ENCODE results near the gene NEURL4.

The NEURL4 gene

DNA sequence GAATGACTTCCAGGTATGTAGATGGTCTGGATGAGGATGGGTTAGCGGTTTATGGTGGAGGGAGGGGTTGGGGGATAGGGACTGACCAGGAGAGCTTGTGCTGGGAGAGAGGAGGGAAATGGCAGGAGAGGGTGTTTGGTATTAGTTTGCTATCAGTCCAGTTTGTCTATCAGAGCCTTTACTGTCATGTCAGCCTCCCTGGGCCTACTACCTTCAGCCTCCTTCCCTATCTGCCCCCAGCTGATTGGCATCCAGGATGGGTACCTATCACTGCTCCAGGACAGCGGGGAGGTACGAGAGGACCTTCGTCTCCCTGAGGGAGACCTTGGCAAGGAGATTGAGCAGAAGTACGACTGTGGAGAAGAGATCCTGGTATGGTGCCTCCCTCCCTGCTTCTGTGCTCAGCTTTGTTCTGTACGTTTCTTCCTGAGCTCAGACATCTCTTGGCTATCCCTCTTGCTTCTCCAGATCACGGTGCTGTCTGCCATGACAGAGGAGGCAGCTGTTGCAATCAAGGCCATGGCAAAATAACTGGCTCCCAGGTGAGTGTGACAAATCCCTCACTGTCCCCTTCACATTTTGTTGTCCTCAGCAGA is 17.9 kb downstream of the NEURL4 start:
- H3K4me2 ChIP-seq (ENCODE audit: low read length) = peak overlapping the region; percentile 73; the same call in 1 of the 2 replicates
- H4K20me1 ChIP-seq (ENCODE audit: control insufficient read depth, insufficient read depth, low read depth, low read length) = peaks cover 34% of the 10 kb centered on the region
- peaks cover 67% of the 10 kb centered on the region for H3F3A ChIP-seq (ENCODE audit: control insufficient read depth, insufficient read depth)
- H3K79me2 ChIP-seq (ENCODE audit: control insufficient read depth, low read length) = peaks cover 68% of the 10 kb centered on the region
- no peak for TF ChIP-seq EZH2phosphoT487 (IDR thresholded peaks at IDR 0.05; ENCODE audit: borderline replicate concordance, low read length)
- TF ChIP-seq, protein P1, sequence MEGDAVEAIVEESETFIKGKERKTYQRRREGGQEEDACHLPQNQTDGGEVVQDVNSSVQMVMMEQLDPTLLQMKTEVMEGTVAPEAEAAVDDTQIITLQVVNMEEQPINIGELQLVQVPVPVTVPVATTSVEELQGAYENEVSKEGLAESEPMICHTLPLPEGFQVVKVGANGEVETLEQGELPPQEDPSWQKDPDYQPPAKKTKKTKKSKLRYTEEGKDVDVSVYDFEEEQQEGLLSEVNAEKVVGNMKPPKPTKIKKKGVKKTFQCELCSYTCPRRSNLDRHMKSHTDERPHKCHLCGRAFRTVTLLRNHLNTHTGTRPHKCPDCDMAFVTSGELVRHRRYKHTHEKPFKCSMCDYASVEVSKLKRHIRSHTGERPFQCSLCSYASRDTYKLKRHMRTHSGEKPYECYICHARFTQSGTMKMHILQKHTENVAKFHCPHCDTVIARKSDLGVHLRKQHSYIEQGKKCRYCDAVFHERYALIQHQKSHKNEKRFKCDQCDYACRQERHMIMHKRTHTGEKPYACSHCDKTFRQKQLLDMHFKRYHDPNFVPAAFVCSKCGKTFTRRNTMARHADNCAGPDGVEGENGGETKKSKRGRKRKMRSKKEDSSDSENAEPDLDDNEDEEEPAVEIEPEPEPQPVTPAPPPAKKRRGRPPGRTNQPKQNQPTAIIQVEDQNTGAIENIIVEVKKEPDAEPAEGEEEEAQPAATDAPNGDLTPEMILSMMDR (IDR thresholded peaks at IDR 0.05; ENCODE audit: low read depth, low read length, poor library complexity, severe bottlenecking) = no peak
- H3K9me2 ChIP-seq (replicated peaks; ENCODE audit: control insufficient read depth, low read length) = no peaks in the 10 kb centered on the region
- no peaks in the 10 kb centered on the region for H3K9me3 ChIP-seq (ENCODE audit: control insufficient read depth, insufficient read depth, low read length)
- no peaks in the 10 kb centered on the region for H3K27me3 ChIP-seq (ENCODE audit: control insufficient read depth, low read length)
- peaks cover 81% of the 10 kb centered on the region for H3K36me3 ChIP-seq (ENCODE audit: control insufficient read depth, low read length)
- peaks cover 58% of the 10 kb centered on the region for H3K4me1 ChIP-seq (ENCODE audit: control insufficient read depth, low read length)
- H3K27ac ChIP-seq (ENCODE audit: low read depth, low read length) = no peak overlapping the region
- no peak overlapping the region for H3K4me3 ChIP-seq (ENCODE audit: low read length)

DNA sequence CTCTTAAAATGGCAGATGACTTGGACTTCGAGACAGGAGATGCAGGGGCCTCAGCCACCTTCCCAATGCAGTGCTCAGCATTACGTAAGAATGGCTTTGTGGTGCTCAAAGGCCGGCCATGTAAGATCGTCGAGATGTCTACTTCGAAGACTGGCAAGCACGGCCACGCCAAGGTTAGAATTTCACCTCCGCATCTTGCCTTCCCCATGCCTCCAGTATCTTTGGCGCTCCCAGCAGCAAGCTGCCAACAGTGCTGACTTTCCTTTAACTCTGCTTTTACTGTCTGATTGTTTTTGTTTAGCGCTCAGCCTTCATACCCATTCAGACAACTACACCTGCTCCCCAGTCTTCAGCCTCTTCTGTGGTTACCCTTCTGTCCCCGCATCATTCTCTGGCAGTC is 19.5 kb downstream of the NEURL4 start:
- Histone ChIP-seq H3K4me3 (ENCODE audit: low read length) (peak overlapping the region; percentile 84), H3K9me2 (replicated peaks; ENCODE audit: control insufficient read depth, low read length) (no peaks in the 10 kb centered on the region), H3K27ac (ENCODE audit: low read depth, low read length) (peak overlapping the region; percentile 87), H3K4me1 (ENCODE audit: control insufficient read depth, low read length) (peaks cover 53% of the 10 kb centered on the region), H3K27me3 (ENCODE audit: control insufficient read depth, low read length) (no peaks in the 10 kb centered on the region), H4K20me1 (ENCODE audit: control insufficient read depth, insufficient read depth, low read depth, low read length) (peaks cover 34% of the 10 kb centered on the region), H3K9me3 (ENCODE audit: control insufficient read depth, insufficient read depth, low read length) (no peaks in the 10 kb centered on the region), H3K79me2 (ENCODE audit: control insufficient read depth, low read length) (peaks cover 63% of the 10 kb centered on the region), H3K4me2 (ENCODE audit: low read length) (peak overlapping the region; percentile 73), H3F3A (ENCODE audit: control insufficient read depth, insufficient read depth) (peaks cover 66% of the 10 kb centered on the region), H3K36me3 (ENCODE audit: control insufficient read depth, low read length) (peaks cover 69% of the 10 kb centered on the region)
- TF ChIP-seq EZH2phosphoT487 (IDR thresholded peaks at IDR 0.05; ENCODE audit: borderline replicate concordance, low read length) = no peak
- TF ChIP-seq, protein P1 (IDR thresholded peaks at IDR 0.05; ENCODE audit: low read depth, low read length, poor library complexity, severe bottlenecking) = no peak

DNA sequence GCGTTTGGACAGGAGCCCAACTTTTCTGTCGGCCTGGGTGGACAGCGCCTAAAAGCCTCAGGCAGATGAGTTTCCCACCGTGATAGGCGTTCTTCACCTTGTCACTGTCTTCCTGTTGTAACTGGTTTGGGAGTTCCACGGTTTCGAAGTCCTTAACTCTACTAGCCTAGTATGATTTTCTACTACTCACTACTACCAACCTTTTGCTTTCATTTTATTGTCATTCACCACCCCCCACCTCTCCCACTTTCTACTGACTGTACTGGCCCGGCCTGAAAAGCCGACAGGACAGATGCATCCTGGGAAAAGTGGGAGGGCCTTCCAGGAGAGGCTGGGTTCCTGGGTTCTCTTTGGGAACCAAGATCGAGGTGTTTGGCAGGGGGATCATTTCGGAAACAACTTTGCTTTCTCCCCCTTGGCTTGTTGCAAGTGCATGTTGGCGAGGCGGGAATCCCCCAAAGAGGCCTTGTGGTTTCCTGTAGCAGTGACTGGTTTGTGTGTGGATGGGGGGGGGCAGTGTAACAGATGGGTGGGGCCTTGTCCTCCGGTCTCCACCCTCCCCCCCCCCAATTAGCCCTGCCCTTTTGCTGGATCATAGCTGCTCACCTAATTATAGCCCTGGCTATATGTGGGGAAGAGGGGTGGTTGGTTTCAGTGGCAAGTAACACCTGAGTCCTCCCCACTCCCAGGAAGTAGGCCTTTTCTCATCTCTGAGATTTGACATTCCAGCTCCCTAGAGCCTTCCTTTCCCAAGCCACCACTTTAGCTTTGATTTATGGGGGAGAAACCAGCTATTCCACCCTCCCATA is 20.3 kb downstream of the NEURL4 start:
- H3K9me3 ChIP-seq (ENCODE audit: control insufficient read depth, insufficient read depth, low read length) = no peaks in the 10 kb centered on the region
- H3K79me2 ChIP-seq (ENCODE audit: control insufficient read depth, low read length) = peaks cover 55% of the 10 kb centered on the region
- peaks cover 34% of the 10 kb centered on the region for H4K20me1 ChIP-seq (ENCODE audit: control insufficient read depth, insufficient read depth, low read depth, low read length)
- peaks cover 59% of the 10 kb centered on the region for H3F3A ChIP-seq (ENCODE audit: control insufficient read depth, insufficient read depth)
- H3K36me3 ChIP-seq (ENCODE audit: control insufficient read depth, low read length) = peaks cover 62% of the 10 kb centered on the region
- H3K27me3 ChIP-seq (ENCODE audit: control insufficient read depth, low read length) = no peaks in the 10 kb centered on the region
- peak overlapping the region; percentile 73 for H3K4me2 ChIP-seq (ENCODE audit: low read length)
- peaks cover 45% of the 10 kb centered on the region for H3K4me1 ChIP-seq (ENCODE audit: control insufficient read depth, low read length)
- peak overlapping the region; percentile 84 for H3K4me3 ChIP-seq (ENCODE audit: low read length)
- peak overlapping the region; percentile 87 for H3K27ac ChIP-seq (ENCODE audit: low read depth, low read length)
- TF ChIP-seq, protein P1 (IDR thresholded peaks at IDR 0.05; ENCODE audit: low read depth, low read length, poor library complexity, severe bottlenecking) = no peak
- TF ChIP-seq EZH2phosphoT487 (IDR thresholded peaks at IDR 0.05; ENCODE audit: borderline replicate concordance, low read length) = no peak
- no peaks in the 10 kb centered on the region for H3K9me2 ChIP-seq (replicated peaks; ENCODE audit: control insufficient read depth, low read length)
